Stromal cell of bone marrow (primary cell): ENCODE measurements around the gene LRMDA.
"Not testable (repeated sequence)": the region's sequence is repeated elsewhere in the genome, so short reads cannot be mapped to it uniquely, and the experiment has no call there.

Experiments used
- DNase-seq: peaks from one replicate; pipeline ENCODE4 v3.0.0-alpha.2; 2012; ENCODE audit warnings: low read depth

Gene LRMDA

DNA sequence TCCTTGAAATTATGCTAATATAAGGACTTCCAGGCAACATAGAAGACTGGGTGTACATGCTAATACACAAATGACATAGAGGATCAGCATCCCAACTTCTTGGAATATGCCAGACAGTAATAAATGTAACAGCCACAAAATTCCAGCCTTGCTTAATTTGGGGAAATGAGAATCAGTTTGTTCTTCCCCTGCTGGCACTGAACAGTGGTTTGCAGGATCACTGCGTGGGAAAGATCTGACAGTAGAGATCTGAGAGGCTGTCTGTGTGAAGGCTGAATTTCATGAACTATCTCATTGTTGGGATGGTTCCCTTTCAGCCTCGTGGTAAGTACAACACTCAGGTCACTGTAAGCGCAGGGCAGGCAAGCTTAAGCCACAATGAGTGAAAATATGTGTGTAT is 1078.0 kb downstream of the LRMDA start:
- no peak for DNase-seq

DNA sequence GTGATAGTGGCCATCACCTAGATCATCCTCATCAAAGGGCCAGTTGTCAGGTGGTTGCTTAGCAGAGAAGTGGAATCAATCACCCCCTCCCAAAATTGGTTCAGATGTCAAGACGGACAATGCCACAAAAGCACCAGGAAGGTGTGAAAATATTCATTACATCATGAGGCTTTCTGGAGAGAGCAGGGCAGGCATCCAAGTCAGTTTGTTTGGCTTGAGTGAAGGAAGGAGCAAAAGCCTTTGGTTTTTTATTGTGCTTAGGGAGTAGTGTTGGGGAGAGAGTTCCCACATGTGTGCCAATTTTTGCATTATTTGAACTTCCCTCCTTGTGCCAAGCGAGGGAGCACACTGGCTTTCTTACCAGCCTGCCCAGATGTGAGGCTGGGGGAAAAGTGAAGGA is 1082.9 kb downstream of the LRMDA start:
- no peak for DNase-seq

DNA sequence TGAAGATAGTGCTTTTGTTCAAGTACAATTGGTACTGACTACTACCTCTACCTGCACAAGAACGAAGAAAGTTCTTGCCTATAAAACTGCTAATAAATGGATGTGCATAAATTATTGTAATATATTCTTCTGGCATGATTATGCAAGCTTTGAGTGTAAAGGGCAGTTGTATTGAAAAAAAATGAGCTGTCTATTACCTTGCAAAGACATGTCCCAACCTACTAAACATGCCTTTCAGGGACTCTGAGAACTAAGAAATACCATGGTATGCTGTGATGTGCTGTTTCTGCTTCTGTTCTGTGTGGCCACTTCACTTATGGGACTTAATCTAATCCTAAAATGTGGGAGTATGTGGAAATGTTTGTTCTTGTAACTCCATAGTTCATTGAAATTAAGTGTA is 1083.4 kb downstream of the LRMDA start:
- DNase-seq, result no peak

DNA sequence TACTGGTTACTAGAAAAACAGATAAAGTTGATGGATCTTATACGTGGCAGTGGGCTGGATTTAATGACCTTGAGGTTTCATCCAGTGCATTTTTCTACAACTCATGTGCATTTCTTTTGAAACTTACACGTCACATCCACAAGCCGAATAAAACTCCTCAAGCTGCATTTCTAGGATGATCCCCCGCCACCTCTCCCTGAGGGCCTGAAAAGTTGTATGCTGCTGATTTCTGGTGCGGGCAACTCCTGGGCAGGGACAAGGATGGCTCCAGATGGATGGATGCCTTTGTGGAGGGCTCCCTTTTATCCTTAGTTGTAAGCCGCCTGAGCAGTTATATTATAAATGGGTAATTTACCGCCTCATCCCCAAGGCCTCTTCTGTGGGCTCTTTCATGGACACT is 1091.1 kb downstream of the LRMDA start:
- no peak for DNase-seq

DNA sequence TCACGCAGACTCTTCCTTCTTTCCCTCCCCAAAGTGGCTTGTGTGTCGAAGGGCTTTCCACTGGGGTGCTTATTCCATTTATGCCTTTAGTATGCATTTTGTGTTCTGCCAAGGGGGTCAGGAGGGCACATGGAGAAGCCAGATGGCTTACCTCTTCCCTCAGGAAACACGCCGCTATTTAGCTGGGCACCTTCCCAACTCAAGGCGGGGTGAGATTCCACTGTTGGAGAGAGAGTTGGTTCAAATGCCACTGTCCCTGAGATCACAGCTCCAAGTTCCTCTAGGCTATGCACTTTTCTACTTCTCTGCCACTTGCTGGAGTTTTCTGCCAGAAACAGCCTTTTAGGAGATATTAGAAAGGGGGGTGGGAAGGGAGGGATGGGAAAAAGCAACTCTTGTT is 1091.8 kb downstream of the LRMDA start:
- no peak for DNase-seq

DNA sequence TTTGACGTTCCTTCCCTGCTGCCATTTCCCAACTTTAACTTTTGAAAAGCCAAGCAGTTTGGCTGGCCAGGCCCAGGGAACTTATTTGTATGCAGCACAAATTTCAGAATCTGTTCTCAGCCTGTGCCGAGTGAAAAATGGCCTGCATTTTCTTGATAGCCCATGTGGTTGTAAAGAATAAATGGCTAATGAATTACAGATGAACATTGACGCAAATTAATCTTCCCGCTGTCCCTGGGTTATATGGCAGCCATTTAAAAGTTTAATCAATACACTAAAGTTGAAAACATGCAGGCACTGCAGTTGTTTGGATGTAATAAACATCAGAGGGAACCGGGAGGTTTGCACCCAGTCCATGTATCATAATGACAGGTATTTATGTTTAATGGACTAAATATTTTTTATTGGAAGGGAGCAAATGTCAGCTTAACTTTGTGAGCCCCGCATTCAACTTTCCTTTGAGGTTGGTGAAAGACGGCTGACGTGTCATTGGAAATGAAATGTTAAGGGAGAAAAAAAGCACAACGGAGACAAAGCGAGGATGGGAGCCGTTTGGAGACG is 1092.4 kb downstream of the LRMDA start:
- DNase-seq, result no peak

DNA sequence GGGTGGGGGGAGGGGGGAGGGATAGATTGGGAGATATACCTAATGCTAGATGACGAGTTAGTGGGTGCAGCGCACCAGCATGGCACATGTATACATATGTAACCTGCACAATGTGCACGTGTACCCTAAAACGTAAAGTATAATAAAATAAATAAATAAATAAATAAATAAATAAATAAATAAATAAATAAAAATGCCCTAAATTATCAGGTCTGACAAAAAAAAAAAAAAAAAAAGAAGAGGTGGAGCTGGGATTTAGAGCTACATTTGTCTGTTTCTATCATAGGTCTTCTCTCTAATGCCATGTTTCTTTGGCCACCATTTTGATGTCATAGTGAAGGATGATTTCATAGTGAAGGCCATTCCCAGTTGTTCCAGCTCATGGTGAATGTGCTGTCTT is 1095.4 kb downstream of the LRMDA start:
- not testable (repeated sequence) for DNase-seq

DNA sequence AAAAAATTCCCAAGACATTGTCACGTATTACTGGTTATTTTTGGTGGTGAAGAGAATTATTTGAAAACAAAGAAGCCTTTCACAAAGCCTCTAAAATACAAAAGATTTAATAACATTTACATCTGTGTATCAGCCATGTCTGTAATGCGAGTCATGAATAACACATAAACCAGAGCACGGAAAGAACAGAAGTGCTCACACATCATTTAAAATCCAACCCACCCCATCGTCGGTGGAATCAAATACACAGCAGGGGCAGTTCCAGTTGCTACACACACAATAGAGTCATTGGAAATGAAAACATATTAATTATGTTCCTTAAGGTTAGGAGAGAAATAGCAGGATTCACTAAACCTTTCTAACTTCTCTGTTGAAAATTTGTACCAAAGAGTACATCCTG is 1108.9 kb downstream of the LRMDA start:
- DNase-seq, result no peak

DNA sequence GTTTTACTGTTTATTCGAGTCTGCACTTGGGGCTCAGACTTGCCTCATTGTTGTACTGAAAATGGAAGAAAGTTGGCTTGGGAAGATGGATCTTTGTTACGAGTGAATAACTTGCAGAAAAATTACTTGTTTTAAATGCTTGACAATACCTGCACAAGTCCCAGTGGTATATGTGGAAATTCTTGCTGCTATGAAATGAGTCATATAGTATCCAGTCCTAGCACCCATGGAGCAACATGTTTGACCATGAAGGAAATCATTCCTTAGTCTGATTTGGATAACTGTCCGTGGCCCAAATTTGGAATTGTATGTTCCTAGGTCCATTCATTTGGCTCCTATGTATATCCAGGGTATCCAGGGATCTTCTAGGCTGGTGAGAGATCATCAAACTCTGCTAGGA is 1109.4 kb downstream of the LRMDA start:
- DNase-seq, result no peak

DNA sequence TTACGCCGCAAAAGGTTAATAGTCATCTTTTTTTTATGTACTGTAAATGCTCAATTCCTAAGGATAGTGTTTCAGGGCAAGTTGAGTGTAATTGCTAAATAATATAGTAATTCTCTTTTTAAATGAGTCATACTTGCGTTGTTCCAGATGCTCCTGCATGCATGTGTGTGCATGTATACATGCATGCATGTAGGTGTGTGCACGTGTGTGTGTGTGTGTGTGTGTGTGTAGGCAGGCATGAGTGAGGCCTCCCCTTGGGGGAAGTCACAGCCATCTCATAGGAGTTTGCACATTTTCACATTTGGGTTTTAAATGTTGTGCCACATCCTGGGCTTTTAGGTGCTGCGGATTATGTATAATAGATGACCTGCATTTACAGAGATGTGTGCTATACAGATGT is 1110.4 kb downstream of the LRMDA start:
- no peak for DNase-seq

DNA sequence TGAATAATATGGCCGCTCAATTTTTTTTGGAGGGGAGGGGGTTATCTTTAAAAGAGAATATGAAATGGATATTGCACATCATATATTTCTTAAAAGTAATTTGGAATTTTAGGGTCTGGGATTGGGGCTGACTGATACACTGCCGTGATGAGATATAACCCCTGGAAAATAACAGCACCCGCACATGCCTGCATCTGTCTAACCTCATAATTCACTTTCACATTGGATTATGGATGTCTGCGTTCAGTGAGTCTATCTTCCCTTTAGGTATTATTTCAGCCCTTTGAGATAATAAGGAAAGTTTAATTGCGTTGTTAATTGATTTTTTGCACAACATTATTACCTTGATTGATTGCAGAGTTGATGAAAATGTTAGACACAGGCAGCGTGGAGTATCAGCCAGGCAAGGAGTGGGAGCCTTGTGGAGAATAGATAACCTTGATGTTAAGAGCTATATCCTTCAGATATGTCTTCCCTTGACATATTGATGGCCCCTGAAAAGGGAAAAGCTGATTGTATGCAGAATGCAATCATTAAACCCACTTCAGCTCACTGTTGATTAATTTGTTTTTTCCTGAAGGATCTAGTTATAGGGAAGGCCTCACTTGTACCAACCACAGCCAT is 1111.0 kb downstream of the LRMDA start:
- no peak for DNase-seq

DNA sequence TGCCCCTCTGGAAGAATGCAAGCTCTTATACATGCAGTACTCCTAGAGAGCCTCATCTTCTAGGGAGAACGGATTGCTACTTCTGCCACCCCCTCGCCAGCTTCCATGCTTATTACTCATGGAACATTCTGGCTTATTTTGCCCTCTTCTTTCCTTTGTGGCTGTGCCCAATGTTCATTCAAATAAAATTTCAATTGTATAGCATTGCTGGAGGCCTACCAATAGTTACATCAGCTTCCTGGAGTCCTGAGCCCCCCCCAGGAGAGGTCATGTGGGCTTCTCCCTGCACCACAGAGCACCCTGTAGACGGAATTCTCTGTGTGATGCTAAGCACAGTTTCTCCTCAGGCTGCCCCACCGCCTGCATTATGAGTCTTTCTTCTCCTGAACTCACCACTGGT is 1112.2 kb downstream of the LRMDA start:
- DNase-seq, result no peak

DNA sequence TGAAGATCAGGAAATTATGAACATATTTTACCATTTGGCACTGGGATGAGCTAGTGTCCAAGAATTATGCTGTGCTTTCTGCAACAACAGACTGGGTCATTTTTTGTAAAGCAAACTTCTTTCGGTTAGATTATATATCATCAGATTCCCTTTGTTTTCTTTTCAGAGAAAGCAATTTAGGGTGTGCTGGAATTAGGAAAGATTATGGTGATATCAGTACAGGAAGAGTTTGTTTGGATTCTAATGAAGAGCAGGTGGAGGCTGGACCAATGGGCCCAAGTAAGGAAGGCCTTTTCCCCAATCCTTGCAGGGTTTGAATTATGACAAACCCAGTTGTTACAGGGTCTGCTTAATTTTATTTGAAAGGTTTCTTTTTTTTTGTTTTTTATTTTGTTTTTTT is 1113.4 kb downstream of the LRMDA start:
- DNase-seq, result no peak

DNA sequence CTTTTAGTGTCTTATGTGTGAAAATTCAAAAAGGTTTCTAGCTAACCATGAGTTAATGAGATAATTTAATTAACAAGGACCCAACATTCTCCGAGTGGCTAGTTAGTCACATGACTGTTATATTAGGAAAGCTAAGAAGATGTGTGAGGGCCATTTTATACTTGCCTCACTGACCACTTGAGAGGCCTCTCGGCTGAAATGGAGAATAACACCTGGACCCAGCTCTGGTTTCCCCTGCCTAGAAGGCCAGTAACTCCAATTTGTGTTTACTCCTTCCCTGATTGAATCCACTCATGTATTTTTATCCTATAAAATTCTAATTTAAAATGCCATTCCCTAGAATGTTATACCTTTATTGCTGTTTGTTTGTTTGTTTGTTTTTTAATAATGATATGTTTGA is 1115.0 kb downstream of the LRMDA start:
- no peak for DNase-seq

DNA sequence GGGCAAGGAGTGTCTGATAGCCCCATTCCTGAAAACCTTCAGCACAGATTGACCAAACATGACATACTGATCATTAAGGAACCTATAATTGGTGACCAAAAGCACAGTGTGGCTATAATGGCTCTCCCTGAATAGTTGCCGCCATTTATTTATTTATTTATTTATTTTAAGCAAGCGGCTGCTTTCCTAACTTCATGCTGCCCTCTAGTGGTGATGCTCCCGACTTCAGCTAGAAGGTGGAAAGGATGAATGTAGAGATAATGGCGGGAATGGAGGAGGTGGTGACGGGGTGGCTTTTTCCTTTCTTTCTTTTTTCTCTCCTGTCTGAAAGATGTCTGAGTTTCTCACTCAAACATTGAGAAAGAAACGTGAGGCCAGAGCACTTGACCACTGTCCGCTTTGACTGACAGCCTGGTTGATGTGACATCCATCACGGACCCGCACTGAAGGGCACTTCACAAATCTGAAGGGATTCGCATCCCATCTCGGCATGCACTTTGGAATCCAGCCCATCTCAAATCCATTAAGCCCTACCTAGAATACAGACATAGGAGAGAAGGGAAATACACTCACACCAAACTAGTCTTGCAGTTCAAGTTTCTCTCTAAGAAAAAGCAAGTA is 1116.0 kb downstream of the LRMDA start:
- DNase-seq, result peak; percentile 65

DNA sequence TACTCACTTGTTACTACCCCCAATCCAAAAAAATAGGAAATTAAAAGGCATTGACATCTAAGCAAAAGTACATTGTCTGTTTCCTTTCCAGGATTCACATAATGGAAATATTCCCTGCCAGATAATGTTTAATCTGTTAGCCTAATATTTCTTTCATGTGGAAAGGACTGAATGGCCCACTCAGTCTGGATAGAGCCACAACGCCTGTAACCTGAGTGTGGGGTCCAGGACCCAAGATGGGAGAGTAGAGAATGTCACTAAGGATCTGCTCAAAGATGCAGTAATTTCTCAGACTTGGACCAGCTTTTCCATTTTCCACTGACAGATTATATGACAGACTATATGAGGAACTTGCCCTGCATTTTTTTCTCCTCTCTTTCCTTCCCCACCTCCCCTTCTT is 1117.3 kb downstream of the LRMDA start:
- no peak for DNase-seq

DNA sequence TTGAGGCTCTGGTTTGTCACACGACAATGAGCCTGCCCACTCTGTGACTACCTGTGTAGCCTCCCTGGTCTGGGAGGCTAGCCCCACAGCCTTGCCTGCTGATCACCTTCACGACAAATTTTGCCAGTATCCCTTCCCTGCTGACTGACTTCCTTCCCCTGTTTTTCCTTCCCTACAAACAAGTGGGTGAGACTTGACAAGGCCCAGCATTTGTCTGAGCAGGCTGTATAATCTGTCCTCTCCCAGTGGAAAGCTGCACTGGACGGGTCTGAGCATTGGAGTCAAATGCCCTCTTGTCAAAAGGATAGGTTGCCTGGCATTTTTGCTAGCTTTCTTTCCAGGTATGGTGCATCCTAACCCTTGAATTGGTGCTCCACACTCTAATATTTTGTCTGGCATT is 1117.7 kb downstream of the LRMDA start:
- no peak for DNase-seq

DNA sequence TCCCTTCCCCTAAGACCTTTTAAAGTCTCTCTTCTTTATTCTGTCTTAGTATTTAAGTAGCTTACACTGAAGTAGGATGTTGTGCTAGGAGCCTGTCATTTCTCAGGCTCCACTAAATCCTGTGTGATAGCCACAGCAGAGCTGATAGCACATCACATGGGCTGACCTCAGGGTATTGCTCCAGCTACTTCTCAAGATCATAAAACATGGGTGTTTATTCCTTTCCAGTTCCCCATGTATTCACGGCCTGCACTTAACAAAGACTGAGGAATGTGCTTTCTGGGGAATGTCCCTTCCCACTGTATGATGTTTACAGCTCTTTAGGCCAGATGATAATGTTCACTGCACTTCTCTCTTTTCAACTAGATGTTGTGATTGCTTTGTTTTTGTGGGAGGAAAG is 1119.4 kb downstream of the LRMDA start:
- no peak for DNase-seq

DNA sequence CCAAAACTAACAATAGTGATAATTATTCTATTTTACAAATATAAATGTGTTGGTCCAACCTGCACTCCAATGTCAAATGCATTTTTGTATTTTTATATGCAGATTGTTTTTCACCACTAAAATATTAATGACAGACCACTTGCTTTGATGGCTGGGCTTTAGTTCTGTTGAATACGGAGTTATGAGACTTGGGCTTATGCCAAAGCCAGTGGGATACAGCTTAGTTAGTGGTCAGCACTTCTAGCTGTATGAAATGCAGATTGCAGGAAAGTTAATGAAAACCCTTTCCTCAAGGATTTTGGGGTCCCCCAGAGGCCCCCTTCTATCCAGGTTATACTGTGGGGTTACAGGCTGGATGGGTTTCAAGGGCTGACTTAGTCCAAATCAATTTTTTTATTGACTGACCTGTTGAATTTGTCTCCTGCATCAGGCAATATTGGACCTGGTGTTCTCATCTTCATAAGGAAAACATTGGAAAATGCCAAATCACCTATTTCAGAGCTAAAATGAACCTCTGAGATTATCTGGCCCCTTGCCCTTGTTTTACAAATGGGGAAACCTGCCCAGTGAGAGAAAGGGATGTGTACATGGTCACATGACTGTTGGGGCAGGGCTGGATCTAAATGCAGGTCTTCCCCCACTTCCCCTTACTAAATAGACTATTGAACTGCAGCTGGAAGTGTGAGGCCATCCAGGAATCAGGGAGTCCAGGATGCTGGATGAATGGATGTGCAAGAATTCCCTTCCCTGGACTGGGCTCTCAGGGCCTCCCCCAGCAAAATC is 1120.9 kb downstream of the LRMDA start:
- DNase-seq, result no peak

DNA sequence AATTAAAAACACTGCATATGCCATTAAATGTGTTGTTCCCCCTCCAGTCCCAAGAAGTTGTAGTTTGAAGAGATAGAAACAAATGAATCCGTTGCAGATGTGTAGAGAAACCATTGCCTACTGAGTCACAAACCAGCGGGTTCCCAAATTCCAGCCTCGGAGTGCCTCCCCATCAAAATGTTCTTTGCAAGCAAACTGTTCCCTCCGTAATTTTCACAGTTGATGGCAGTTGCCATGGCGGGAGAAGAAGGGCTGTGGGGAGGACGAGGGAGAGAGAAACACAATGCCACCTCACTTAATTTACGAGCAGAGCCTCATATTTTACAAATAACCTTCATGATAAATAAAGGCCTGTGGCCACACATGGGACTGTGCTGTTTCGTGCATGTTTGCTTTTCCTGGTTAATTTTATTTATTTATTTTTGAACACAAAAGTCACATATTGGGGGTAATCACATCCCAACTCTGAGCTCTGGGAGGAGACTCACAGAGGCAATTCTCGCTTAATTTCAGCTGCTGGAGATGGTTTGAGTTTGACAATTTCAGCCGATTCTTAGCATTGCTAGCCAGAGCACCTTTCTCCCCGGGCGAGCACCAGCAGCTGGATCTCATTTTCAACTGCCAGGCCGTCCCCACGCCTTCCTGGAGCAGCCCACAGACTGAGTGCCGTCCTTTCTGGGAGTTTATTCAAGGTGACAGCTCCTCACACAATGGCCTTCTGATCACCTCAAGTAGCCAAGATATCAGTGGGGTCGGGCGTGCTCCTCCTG is 1122.0 kb downstream of the LRMDA start:
- no peak for DNase-seq

DNA sequence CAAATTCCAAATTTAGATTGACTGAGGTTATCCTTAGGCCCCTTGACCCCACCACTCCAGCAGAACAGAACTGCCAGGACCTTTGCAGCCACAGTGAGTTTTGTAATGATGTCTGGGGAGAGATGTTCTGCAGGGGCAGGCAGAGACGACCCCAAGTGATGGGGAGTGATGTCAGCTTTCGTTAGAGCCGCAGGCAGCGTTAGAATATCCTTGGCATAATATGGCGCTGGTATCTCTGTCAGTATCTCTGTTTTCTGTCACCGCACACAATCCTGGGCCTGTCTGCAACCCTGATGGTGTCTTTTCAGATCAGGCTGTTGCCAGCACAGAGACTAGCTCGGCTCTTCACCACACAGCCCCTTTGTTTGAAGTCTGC is 1122.6 kb downstream of the LRMDA start:
- DNase-seq, result no peak

DNA sequence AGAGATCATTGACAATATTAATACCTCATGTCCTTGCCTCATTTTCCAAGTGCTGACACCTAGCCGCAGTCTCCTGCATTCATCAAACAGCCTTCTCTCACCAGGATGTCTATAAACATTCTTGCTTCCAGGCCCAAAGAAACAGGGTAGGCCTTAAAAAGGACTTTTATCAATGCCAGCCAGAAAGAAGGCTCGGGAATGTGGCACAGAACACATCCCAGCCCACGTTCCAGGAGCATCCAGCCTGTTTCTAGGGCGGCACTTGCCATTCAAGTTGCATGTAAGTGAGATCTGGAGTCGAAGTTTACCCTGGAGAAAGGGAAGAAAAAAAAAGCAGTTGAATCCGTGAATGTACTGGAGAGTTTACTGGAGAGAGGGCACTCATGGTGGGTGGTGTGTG is 1123.1 kb downstream of the LRMDA start:
- DNase-seq, result no peak
